Panc1 (cell line): ENCODE measurements around the gene OPN3.

ENCODE experiments used
- CTCF ChIP-seq: fragments of 450-650 bp; IDR thresholded peaks from 2 replicates; pipeline ENCODE4 v1.5.1; 2017; ENCODE audit warnings: mild to moderate bottlenecking
- POLR2AphosphoS5 ChIP-seq: IDR thresholded peaks from 2 replicates; pipeline ENCODE4 v1.6.1; 2012; ENCODE audit warnings: mild to moderate bottlenecking, low read depth, low read length, moderate library complexity
- REST ChIP-seq, 2 experiments: IDR thresholded peaks; 2 replicates each; pipeline ENCODE4 v1.6.1; 2011 to 2012; ENCODE audit warnings: low read depth in 2 of 2, control low read depth in 1 of 2, low read length in 1 of 2, mild to moderate bottlenecking in 1 of 2, moderate library complexity in 1 of 2; ENCODE audit not compliant: insufficient read depth in 1 of 2
- SIN3A ChIP-seq: IDR thresholded peaks from 2 replicates; pipeline ENCODE4 v1.6.1; 2012; ENCODE audit warnings: low read depth, mild to moderate bottlenecking, low read length, moderate library complexity, borderline replicate concordance; ENCODE audit not compliant: insufficient read depth
- TCF7L2 ChIP-seq: IDR thresholded peaks from 2 replicates; pipeline ENCODE4 v1.6.1; 2011; ENCODE audit warnings: mild to moderate bottlenecking, low read depth, low read length, inconsistent platforms

- TF ChIP-seq CTCF (no peak), POLR2AphosphoS5 (no peak), REST (IDR thresholded peaks at IDR 0.05; ENCODE audit: insufficient read depth in 1 of 2, low read depth in 2 of 2, low read length in 1 of 2) (no peak), SIN3A (no peak), TCF7L2 (no peak)
Measured at GRCh38 chr1:241641773-241642592, 1.8 kb upstream of the OPN3 start.
